Testis (tissue), 2 donors: ENCODE results near the gene CCDC167.

Experiments used
- CTCF ChIP-seq, 3 experiments: fragments of 450-650 bp in 2 of 3; fragments of 200-600 bp in 1 of 3; sonication (generic) in 1 of 3; IDR thresholded peaks; one replicate each; pipeline ENCODE4 v1.5.1; 2016 to 2019; ENCODE audit warnings: antibody characterized with exemption in 3 of 3, mild to moderate bottlenecking in 2 of 3, moderate library complexity in 1 of 3
- POLR2A ChIP-seq: fragments of 450-650 bp; IDR thresholded peaks from one replicate; pipeline ENCODE4 v1.6.1; 2017; ENCODE audit warnings: antibody characterized with exemption, mild to moderate bottlenecking, moderate library complexity

- TF ChIP-seq CTCF (IDR thresholded peaks at IDR 0.05): no peak
- TF ChIP-seq POLR2A: no peak
Measured at GRCh38 chr6:37511910-37512399, 12.3 kb upstream of the CCDC167 start.
